IPS-15b (cell line): ENCODE data around the gene POTEB3.
"Not testable (repeated sequence)": the region's sequence is repeated elsewhere in the genome, so short reads cannot be mapped to it uniquely, and the experiment has no call there.

Source experiments
- H3K27me3 ChIP-seq: one replicate; pipeline ENCODE4 v1.6.1; 2013; ENCODE audit warnings: low read length; ENCODE audit not compliant: control insufficient read depth, insufficient read depth
- H3K36me3 ChIP-seq: one replicate; pipeline ENCODE4 v1.6.1; 2013; ENCODE audit warnings: low read length; ENCODE audit not compliant: control insufficient read depth, insufficient read depth
- H3K4me1 ChIP-seq: one replicate; pipeline ENCODE4 v1.6.1; 2013; ENCODE audit warnings: mild to moderate bottlenecking, low read length; ENCODE audit not compliant: control insufficient read depth, insufficient read depth
- H3K4me3 ChIP-seq: one replicate; pipeline ENCODE4 v1.5.1; 2013; ENCODE audit warnings: low read depth, low read length
- H3K9ac ChIP-seq: one replicate; pipeline ENCODE4 v1.6.1; 2013; ENCODE audit warnings: low read depth, mild to moderate bottlenecking, low read length
- H3K9me3 ChIP-seq: one replicate; pipeline ENCODE4 v1.6.1; 2013; ENCODE audit warnings: mild to moderate bottlenecking, low read length; ENCODE audit not compliant: control insufficient read depth, insufficient read depth

POTEB3 gene

DNA sequence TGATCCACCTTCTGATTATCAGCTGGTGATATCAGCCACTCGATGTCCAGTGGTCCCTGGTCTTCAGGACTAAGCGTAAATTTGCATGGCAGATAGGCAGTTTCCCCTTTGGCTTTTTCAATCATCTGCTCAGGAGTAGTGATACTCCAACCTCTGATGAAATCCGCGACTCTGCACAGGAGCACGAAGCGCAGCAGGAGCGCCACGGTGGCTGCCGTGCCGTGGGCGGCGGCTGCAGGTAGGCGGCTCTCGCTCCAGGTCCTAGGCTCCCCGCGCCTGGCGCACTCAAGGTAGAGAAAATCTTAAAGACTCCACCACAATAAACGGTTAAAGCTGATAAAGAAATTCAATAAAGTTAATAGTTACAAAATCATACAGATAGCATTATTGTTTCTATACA lies 66.6 kb downstream of the POTEB3 start:
- H3K9ac ChIP-seq, H3K36me3 ChIP-seq, H3K4me1 ChIP-seq, H3K9me3 ChIP-seq, H3K27me3 ChIP-seq, H3K4me3 ChIP-seq: not testable (repeated sequence)

DNA sequence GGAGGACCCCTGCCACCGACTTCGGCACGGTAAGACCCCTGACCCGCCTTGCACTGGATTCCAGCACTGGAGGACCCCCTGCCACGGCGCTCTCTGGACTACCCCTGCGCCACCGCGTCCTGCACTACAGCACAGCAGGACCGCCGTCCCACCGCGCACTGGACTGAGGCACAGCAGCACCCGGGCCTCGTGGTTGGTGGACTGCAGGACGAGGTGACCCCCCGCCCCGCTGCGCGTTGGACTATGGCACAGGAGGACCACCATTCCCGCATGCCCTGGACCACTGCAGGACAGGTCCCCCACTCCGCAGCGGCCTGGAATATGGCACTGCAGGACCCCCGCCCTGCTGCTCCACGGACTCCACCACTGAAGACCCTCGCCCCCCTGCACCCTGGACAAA lies 71.1 kb downstream of the POTEB3 start:
- H3K27me3 ChIP-seq, H3K36me3 ChIP-seq, H3K9me3 ChIP-seq, H3K4me1 ChIP-seq, H3K9ac ChIP-seq, H3K4me3 ChIP-seq: not testable (repeated sequence)

DNA sequence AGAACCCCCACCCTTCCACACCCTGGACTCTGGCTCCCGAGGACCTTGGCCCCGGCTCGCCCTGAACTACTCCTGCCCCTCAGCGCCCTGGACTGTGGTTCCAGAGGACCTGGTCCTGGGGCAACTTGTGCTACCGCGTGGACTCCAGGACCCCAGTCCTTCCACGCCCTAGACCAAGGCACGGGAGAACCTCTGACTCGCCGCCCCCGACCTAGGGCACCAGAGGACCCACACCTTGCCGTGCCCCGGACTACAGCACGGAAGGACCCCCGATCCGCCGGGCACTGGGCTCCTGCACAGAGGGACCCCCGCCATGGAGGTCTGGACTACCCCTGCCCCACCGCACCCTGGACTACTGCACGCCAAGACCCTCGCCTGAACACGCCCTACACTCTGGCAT lies 71.7 kb downstream of the POTEB3 start:
- not testable (repeated sequence) for H3K27me3 ChIP-seq, H3K4me1 ChIP-seq, H3K9ac ChIP-seq, H3K9me3 ChIP-seq, H3K36me3 ChIP-seq, H3K4me3 ChIP-seq
